Lung (tissue), 12 donors: ENCODE measurements around the gene TRPM5. TPM values are rescaled to one million over a fixed set of nuclear protein-coding genes. Genes with fewer than 3 reads are reported as not detected.

Experiments
- ATAC-seq: fragments of 200-7000 bp; cut with Tn5 transposase; one replicate; pipeline ENCODE4 v1.9.1; 2020; ENCODE audit warnings: moderate number of reproducible peaks; ENCODE audit not compliant: insufficient read depth, low FRiP score
- DNase-seq, 3 donors: peaks; one replicate each; pipeline ENCODE4 v3.0.0-alpha.2; 2013 to 2017
- H3K27ac ChIP-seq, 2 donors: one replicate each; pipeline ENCODE4 v1.5.1; 2013; ENCODE audit warnings: mild to moderate bottlenecking in 2 of 2, moderate library complexity in 2 of 2, control low read depth in 1 of 2, inconsistent platforms in 1 of 2, low read depth in 1 of 2, low read length in 1 of 2
- H3K27me3 ChIP-seq, 3 donors: one replicate each; pipeline ENCODE4 v1.5.1; 2013; ENCODE audit warnings: low read length in 2 of 3; ENCODE audit not compliant: control insufficient read depth in 3 of 3, insufficient read depth in 3 of 3
- H3K36me3 ChIP-seq, 4 donors: one replicate each; pipeline ENCODE4 v1.5.1; 2013; ENCODE audit warnings: low read length in 4 of 4, mild to moderate bottlenecking in 1 of 4, moderate library complexity in 1 of 4; ENCODE audit not compliant: control insufficient read depth in 4 of 4, insufficient read depth in 4 of 4
- H3K4me1 ChIP-seq, 5 donors: one replicate each; pipeline ENCODE4 v1.5.1; 2013; ENCODE audit warnings: low read length in 5 of 5, mild to moderate bottlenecking in 2 of 5, moderate library complexity in 1 of 5; ENCODE audit not compliant: control insufficient read depth in 5 of 5, insufficient read depth in 5 of 5
- H3K4me3 ChIP-seq: one replicate; pipeline ENCODE4 v1.5.1; 2013; ENCODE audit warnings: mild to moderate bottlenecking, control low read depth, moderate library complexity
- H3K9ac ChIP-seq, 2 donors: one replicate each; pipeline ENCODE4 v1.5.1; 2013; ENCODE audit warnings: low read length in 2 of 2, control low read depth in 1 of 2; ENCODE audit not compliant: insufficient read depth in 1 of 2
- H3K9me3 ChIP-seq, 4 donors: one replicate each; pipeline ENCODE4 v1.5.1; 2013; ENCODE audit warnings: low read length in 3 of 4, mild to moderate bottlenecking in 1 of 4, moderate library complexity in 1 of 4; ENCODE audit not compliant: control insufficient read depth in 4 of 4, insufficient read depth in 3 of 4
- CTCF ChIP-seq: IDR thresholded peaks from 2 replicates; pipeline ENCODE4 v1.5.1; 2012; ENCODE audit warnings: mild to moderate bottlenecking; ENCODE audit errors: control extremely low read depth, extremely low read depth
- WGBS, 2 donors: extraction: QIAGEN DNeasy Blood & Tissue Kit; methylation state at CpG; one replicate each; pipeline ENCODE4 v1.1.7; 2013; 5-methylcytosine and 5-hydroxymethylcytosine counted together
- polyA plus RNA-seq, 2 donors: library from polyadenylated mRNA; stranded (reverse); fragments of 200-250 nt; gene quantifications; one replicate each; pipeline ENCODE4 v1.2.1, GENCODE V29; 2013
- total RNA-seq, 2 donors: library from RNA; depleted of rRNA in 1 of 2; stranded (reverse); fragments of >200 nt in 1 of 2; gene quantifications; one replicate each; pipeline ENCODE4 v1.2.1, GENCODE V29; 2014 to 2021
- donor health status: control.
- donor health status: control.
- donor health status: Bipolar disorder and iron deficiency.
- donor health status: healthy.
- donor health status: DM: yes; HTN: yes; CAD: no.

The TRPM5 gene
- total and polyA plus RNA-seq, 4 donors: 0.02 to 0.20 (median 0.11) TPM

DNA sequence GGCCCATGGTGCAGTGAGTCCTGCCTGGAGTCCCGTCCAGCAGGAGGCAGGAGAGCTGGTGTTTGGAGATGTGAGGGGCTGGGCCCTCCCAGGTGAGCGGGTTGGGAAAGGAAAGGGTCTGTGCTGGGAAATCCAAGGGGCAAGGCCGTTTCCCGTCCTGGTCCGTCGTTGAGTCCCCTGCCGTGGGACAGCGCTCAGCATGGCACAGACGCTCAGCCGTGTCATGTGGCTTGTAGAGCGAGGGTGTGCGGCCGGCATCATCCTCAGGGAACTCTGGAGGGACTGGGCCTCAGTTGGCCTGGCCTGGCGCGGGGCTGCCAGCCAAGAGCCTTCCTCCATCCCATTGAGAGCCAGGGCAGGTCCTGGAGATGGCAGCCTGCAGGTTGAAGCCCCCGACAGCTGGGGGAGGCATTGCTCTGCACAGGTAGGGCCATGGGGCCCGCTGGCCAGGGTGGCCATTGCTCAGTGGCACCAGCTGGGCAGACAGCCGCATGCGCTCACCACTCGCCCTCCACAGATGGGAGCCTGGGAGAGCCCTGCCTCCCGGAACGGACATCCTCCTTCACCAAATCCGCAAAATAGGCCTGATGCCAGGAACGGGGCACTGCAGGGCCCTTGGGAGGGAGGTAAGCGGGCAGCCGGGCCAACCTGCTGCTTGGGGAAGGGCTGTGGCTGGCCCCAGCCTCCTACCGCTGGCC lies 29.2 kb upstream of the TRPM5 start:
- peaks cover 0 to 5% (median 4%) of the 10 kb centered on the region in 3 donors for H3K27me3 ChIP-seq
- H3K9ac ChIP-seq: no peak overlapping the region
- H3K27ac ChIP-seq: peak overlapping the region in 1 of 2 donors; percentile 45
- no peaks in the 10 kb centered on the region for H3K9me3 ChIP-seq
- ATAC-seq (no peak), DNase-seq (no peak)
- peaks cover 0 to 10% (median 5%) of the 10 kb centered on the region in 5 donors for H3K4me1 ChIP-seq
- H3K4me3 ChIP-seq: no peak overlapping the region
- TF ChIP-seq CTCF: no peak
- WGBS, 2 donors: 90 to 92% methylated on average over 25 to 27 of the region's 27 CpGs
- no peaks in the 10 kb centered on the region for H3K36me3 ChIP-seq

DNA sequence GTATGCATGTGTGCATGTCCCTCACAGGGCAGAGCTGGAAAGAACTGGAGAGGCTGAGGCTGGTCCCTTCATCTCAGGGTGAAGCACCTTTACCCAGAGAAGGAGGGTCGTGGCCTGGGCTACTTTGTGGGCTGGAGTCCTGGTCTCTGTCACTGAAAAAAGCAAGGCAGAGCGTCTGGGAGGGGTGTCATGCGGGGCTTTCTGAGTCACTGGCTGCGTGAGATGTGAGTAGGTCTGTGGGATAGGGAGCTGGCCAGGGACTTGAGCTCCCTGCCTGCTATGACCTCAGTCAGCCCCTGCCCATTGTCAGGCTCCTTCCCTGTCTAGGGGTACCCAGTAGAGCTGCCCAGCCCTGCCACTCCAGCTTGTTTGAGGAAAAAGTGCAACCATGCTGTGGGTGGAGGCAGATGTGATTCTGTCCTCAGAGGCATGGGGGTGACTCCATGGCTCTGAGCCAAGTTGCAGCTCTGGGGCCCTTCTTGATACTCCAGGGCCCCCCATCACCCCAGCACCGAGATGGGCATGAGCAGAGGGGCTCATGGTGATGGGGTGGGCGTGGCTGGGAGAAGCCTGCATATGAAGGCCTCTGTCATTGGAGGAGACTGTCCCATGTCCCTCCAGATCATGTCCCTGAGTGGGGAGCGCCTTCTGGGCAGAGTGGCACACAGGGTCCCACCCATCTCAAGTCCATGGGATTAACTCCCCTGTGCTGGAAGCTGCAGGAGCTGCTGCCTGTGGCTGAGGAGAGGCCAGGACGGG lies 28.3 kb upstream of the TRPM5 start:
- 78 to 91% methylated on average over 8 of the region's 8 CpGs for WGBS, 2 donors
- Histone ChIP-seq H3K4me3 (no peak overlapping the region), H3K27me3 (peaks cover 0 to 5% (median 4%) of the 10 kb centered on the region in 3 donors), H3K9me3 (no peaks in the 10 kb centered on the region), H3K9ac (no peak overlapping the region), H3K4me1 (peaks cover 0 to 10% (median 5%) of the 10 kb centered on the region in 5 donors), H3K27ac (no peak overlapping the region), H3K36me3 (no peaks in the 10 kb centered on the region)
- no peak for TF ChIP-seq CTCF
- DNase-seq (no peak), ATAC-seq (no peak)

DNA sequence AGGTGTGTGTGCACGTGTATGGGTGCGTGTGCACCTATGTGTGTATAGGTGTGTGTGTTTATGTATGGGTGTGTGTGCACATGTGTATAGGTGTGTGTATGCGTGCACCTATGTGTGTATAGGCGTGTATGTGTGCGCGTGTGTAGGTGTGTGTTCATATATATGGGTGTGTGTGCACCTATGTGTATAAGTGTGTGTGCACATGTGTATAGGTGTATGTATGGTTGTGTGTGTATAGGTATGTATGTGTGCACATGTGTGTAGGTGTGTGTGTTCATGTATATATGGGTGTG lies 27.4 kb upstream of the TRPM5 start:
- Histone ChIP-seq H3K4me1 (peaks cover 0 to 10% (median 5%) of the 10 kb centered on the region in 5 donors), H3K4me3 (no peak overlapping the region), H3K9ac (no peak overlapping the region), H3K27ac (no peak overlapping the region), H3K36me3 (no peaks in the 10 kb centered on the region), H3K9me3 (no peaks in the 10 kb centered on the region), H3K27me3 (peaks cover 0 to 5% (median 4%) of the 10 kb centered on the region in 3 donors)
- WGBS, 2 donors: 91 to 97% methylated on average over 6 of the region's 6 CpGs
- no peak for TF ChIP-seq CTCF
- no peak for DNase-seq
- ATAC-seq: no peak
